Gastrocnemius medialis (tissue), 4 donors: ENCODE data around the gene AHNAK2. TPM values are rescaled to one million over a fixed set of nuclear protein-coding genes. Genes with fewer than 3 reads are reported as not detected.
A peak's percentile ranks its signal among the peaks of the same experiment; 100 is the strongest.

Experiments
- ATAC-seq, 2 donors: fragments of 150-250 bp; one replicate each; pipeline ENCODE4 v1.9.1; 2016
- DNase-seq, 2 donors: peaks; one replicate each; pipeline ENCODE4 v3.0.0-alpha.2; 2019
- H3K27ac ChIP-seq, 4 donors: fragments of 200-600 bp; sonication (generic); 1 replicate in 1 of 4; 2 replicates in 3 of 4; pipeline ENCODE4 v1.5.1; 2016 to 2018; ENCODE audit warnings: mild to moderate bottlenecking in 2 of 4, moderate library complexity in 1 of 4
- H3K27me3 ChIP-seq, 3 donors: fragments of 200-600 bp; sonication (generic) in 2 of 3; 1 replicate in 1 of 3; 2 replicates in 2 of 3; pipeline versions ENCODE4 v1.5.1 to v1.6.0; 2016 to 2019; ENCODE audit warnings: mild to moderate bottlenecking in 1 of 3, moderate library complexity in 1 of 3
- H3K36me3 ChIP-seq, 2 donors: fragments of 200-600 bp; sonication (generic) in 1 of 2; one replicate each; pipeline ENCODE4 v1.5.1; 2017 to 2018
- H3K4me1 ChIP-seq, 2 donors: fragments of 200-600 bp; sonication (generic) in 1 of 2; one replicate each; pipeline ENCODE4 v1.5.1; 2016 to 2017; ENCODE audit warnings: mild to moderate bottlenecking in 2 of 2
- H3K4me3 ChIP-seq, 4 donors: fragments of 200-600 bp; sonication (generic) in 3 of 4; 1 replicate in 1 of 4; 2 replicates in 3 of 4; pipeline ENCODE4 v1.5.1; 2016 to 2019; ENCODE audit warnings: mild to moderate bottlenecking in 2 of 4
- H3K9me3 ChIP-seq, 3 donors: fragments of 200-600 bp; sonication (generic) in 2 of 3; 1 replicate in 1 of 3; 2 replicates in 2 of 3; pipeline ENCODE4 v1.5.1; 2016 to 2019
- CTCF ChIP-seq, 5 experiments: fragments of 450-650 bp in 3 of 5; fragments of 200-600 bp in 2 of 5; sonication (generic) in 2 of 5; IDR thresholded peaks in 4 of 5; conservative IDR thresholded peaks in 1 of 5; 1 replicate in 4 of 5; 2 replicates in 1 of 5; pipeline ENCODE4 v1.5.1; 2016 to 2019; ENCODE audit warnings: antibody characterized with exemption in 5 of 5, mild to moderate bottlenecking in 3 of 5, moderate library complexity in 3 of 5
- POLR2A ChIP-seq, 2 donors: fragments of 450-650 bp; IDR thresholded peaks; one replicate each; pipeline ENCODE4 v1.6.1; 2017; ENCODE audit warnings: antibody characterized with exemption in 2 of 2, mild to moderate bottlenecking in 2 of 2, moderate library complexity in 2 of 2
- in situ Hi-C, 4 donors: fragments of 200-750 bp; cut with MboI; loops; one replicate each; pipeline versions ENCODE4 v1.15.0 to v1.8.0; 2017; ENCODE audit warnings: low sequenced_read_pairs in 4 of 4
- intact Hi-C: fragments of 100-400 bp; cut with DNase I; formaldehyde crosslinking; loops from one replicate; pipeline ENCODE4 v1.15.1; 2023; ENCODE audit warnings: low total_unique reads
- total RNA-seq, 4 donors: library from RNA; depleted of rRNA; stranded (reverse); fragments of >200 nt; gene quantifications; one replicate each; pipeline versions ENCODE4 v1.1.0 to v1.2.3, GENCODE V29; 2016

Gene AHNAK2
- total RNA-seq, 4 donors from 2014 or later: 2.0 to 8.6 (median 3.4) TPM

GRCh38 chr14:104972301-104973134 is 5.7 kb downstream of the AHNAK2 start:
- peak overlapping the region; percentile 64 to 79 (median 70) for H3K27ac ChIP-seq
- H3K4me3 ChIP-seq: no peak overlapping the region
- no peaks in the 10 kb centered on the region for H3K9me3 ChIP-seq
- no peak for TF ChIP-seq POLR2A (IDR thresholded peaks at IDR 0.05)
- no peak for TF ChIP-seq CTCF (IDR thresholded peaks at IDR 0.05 in 4 of 5, conservative IDR thresholded peaks at IDR 0.05 in 1 of 5)
- H3K4me1 ChIP-seq: peaks cover 11 to 14% of the 10 kb centered on the region in 2 donors
- H3K36me3 ChIP-seq: no peaks in the 10 kb centered on the region
- peak; percentile 35 to 61 for DNase-seq
- peaks cover 3 to 12% (median 12%) of the 10 kb centered on the region in 3 donors for H3K27me3 ChIP-seq
- peak; percentile 34 to 48 for ATAC-seq
- intact Hi-C loops: loop anchor here (1.0 kb wide), 1 partner anchor 39 kb away; no protein-coding TSS in a partner anchor
- in situ Hi-C loops: loop anchor here in 3 of 4 donors (5.0 kb wide), 1 partner anchor 75 kb away; no protein-coding TSS in a partner anchor

- ATAC-seq (no peak), DNase-seq (no peak)
- TF ChIP-seq POLR2A (IDR thresholded peaks at IDR 0.05) (no peak), CTCF (IDR thresholded peaks at IDR 0.05 in 4 of 5, conservative IDR thresholded peaks at IDR 0.05 in 1 of 5) (no peak)
- H3K27me3 ChIP-seq: peaks cover 8 to 14% (median 12%) of the 10 kb centered on the region in 3 donors
- no peaks in the 10 kb centered on the region for H3K36me3 ChIP-seq
- H3K9me3 ChIP-seq: no peaks in the 10 kb centered on the region
- in situ Hi-C loops: loop anchor here in 3 of 4 donors (5.0 kb wide), 1 partner anchor 76 kb away; no protein-coding TSS in a partner anchor
- no peak overlapping the region for H3K4me3 ChIP-seq
- intact Hi-C loops: loop anchor here (1.0 kb wide), 1 partner anchor 38 kb away; no protein-coding TSS in a partner anchor
- peak overlapping the region; percentile 55 to 79 (median 64) for H3K27ac ChIP-seq
- peaks cover 8 to 14% of the 10 kb centered on the region in 2 donors for H3K4me1 ChIP-seq
These were observed 6.5 kb downstream of the AHNAK2 start for GRCh38 chr14:104971447-104972240.

GRCh38 chr14:104970231-104971068 is 7.7 kb downstream of the AHNAK2 start:
- Histone ChIP-seq H3K27me3 (peaks cover 8 to 18% (median 17%) of the 10 kb centered on the region in 3 donors), H3K4me1 (peaks cover 8 to 10% of the 10 kb centered on the region in 2 donors), H3K4me3 (peak overlapping the region in 1 of 4 donors; percentile 19), H3K36me3 (no peaks in the 10 kb centered on the region), H3K27ac (peak overlapping the region; percentile 49 to 71 (median 60)), H3K9me3 (no peaks in the 10 kb centered on the region)
- intact Hi-C loops: no loop called here
- DNase-seq (peak; percentile 43 to 74), ATAC-seq (peak in 1 of 2 donors; percentile 41)
- in situ Hi-C loops: loop anchor here in 3 of 4 donors (5.0 kb wide), 1 partner anchor 77 kb away; no protein-coding TSS in a partner anchor
- no peak for TF ChIP-seq CTCF (IDR thresholded peaks at IDR 0.05 in 4 of 5, conservative IDR thresholded peaks at IDR 0.05 in 1 of 5)
- peak in 1 of 2 donors; percentile 34 for TF ChIP-seq POLR2A (IDR thresholded peaks at IDR 0.05)

GRCh38 chr14:104969741-104970230 is 8.4 kb downstream of the AHNAK2 start:
- intact Hi-C loops: no loop called here
- H3K36me3 ChIP-seq: no peaks in the 10 kb centered on the region
- peaks cover 8 to 18% (median 17%) of the 10 kb centered on the region in 3 donors for H3K27me3 ChIP-seq
- ATAC-seq (no peak), DNase-seq (no peak)
- H3K4me1 ChIP-seq: peaks cover 8 to 10% of the 10 kb centered on the region in 2 donors
- in situ Hi-C loops: loop anchor here in 3 of 4 donors (5.0 kb wide), 1 partner anchor 78 kb away; no protein-coding TSS in a partner anchor
- H3K9me3 ChIP-seq: no peaks in the 10 kb centered on the region
- no peak for TF ChIP-seq CTCF (IDR thresholded peaks at IDR 0.05 in 4 of 5, conservative IDR thresholded peaks at IDR 0.05 in 1 of 5)
- no peak for TF ChIP-seq POLR2A (IDR thresholded peaks at IDR 0.05)
- H3K4me3 ChIP-seq: peak overlapping the region in 1 of 4 donors; percentile 19
- peak overlapping the region in 2 of 4 donors; percentile 64 to 71 for H3K27ac ChIP-seq
